HK-2 (cell line): ENCODE results near the gene SHROOM3.
A peak's percentile ranks its signal among the peaks of the same experiment; 100 is the strongest.

Experiments
- DNase-seq: peaks from one replicate; pipeline ENCODE4 v3.0.0-alpha.2; 2018; ENCODE audit not compliant: unreplicated experiment

SHROOM3 gene

DNA sequence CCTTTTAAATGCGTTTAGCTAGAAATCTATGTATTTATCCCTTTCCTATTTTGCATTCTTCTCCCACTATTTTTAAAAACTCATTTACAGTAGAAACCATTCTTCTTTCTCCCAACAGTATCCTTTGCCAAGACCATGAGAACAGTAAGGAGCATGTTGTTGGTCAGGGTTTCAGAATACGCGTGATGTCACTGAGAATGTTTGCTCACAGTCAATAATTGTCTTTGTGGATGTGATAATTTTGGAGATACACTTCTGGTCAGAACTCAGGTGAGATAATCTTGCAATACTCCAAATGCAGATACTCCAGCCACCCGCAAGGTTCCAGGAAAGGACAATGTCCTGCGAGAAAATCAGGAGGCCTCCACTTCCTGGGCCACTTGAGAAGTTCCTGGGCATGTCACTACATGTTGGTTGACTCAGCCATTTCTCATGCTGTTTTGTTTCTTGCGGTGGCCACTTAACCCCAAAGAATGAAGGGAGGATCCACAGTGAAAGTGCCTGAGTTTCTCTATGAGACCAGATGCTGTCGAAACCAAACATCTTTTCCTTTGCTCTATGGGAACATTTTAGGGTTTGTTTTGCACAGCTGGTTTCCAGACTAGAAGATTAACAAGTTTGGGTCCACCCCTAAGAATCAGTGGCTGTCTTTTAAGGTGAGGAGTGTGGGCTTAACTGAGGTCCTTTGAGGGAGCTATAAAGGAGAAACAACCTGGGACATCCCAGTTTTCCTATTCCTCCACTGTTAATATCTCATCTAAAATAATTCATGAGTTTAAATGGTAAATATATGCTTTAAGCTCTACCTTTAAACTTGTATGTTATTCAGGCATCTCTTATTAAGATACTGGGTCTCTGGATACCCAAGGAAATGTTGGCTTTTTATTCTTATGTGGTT lies 346.9 kb downstream of the SHROOM3 start:
- peak; percentile 83 for DNase-seq

DNA sequence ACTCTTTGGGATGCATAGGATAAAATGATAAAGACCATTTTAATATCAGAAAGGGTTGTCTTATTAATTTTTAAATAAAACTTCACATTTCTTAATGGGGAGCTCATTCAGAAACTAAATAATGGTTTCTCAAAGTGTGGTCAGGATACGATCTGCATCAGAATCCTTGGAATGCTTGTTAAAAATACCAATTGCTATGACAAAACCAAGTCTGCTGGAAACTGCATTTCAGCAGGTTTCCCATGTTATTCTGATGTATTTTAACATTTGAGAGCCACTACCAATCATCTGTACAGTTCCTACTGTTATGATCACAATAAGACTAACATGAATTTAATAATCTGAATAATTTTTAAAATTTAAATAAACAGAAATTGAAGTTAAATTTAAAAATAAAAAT lies 347.8 kb downstream of the SHROOM3 start:
- no peak for DNase-seq

DNA sequence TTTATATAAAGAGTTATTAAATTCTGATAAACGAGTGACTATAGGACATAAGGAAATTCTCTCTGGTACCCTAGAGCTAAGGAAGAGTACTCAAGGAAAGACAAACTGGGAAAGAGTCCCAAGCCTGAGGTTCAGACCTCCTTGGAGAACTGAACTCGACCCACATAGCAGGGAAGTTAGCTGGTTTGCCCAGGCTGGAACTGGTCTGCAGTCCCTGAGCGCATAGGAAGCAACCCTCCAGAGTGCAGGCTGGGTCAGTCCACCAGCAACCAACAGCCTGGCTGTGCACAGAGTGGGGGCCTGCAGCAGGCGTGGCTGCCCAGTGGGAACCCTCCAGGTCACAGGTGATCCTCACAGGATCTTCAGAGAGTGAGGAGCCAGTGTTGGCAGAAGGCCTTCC lies 348.8 kb downstream of the SHROOM3 start:
- peak; percentile 27 for DNase-seq

DNA sequence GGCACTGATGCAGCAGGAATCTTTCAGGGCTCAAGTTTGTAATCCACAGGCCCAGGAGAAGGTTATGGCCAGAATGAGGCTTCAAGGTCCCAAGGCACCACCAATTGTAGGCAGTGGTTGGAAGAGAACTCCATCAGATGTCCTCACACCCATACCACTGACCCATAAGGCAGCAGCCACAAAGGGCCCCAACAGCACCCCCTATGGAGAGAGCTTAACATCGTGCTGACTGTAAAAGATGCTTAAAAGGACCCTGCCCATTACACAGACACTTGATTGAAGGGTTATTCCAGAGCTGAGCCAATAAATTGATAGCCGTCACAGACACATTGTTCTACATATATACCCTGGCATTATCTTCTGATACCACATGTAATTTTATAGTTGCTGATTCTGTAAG lies 349.2 kb downstream of the SHROOM3 start:
- no peak for DNase-seq

DNA sequence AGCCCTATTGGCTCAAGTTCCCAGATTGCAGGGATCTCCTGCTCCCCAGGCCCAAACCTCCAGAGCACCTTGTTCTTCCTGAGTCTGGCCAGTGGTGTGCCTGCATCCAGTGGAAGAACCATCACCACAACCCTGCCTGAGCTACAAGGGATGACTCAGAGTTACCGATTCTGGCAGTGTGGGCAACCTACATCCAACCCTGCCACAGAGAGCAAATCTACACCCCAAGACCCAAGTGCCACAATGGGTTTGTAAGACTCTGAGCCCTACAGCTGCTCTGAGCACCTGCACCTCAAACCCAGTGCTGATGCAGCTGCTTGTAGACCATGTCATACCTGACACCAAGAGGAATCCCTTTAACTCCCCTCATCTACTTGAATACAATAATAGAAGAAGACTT lies 352.9 kb downstream of the SHROOM3 start:
- DNase-seq, result no peak

DNA sequence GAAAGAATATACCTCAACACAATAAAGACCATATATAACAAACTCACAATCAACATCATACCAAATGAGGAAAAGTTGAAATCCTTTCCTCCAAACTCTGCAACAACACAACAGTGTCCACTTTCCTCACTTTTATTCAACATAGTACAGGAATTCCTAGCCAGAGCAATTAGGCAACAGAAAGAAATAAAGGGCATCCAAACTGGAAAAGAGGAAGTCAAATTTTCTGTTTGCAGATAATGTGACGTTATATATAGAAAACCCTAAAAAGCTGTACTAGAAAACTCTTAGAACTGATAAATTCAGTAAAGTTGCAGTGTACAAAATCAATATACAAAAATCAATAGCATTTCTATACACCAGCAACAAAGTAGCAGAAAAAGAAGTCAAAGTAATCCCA lies 355.3 kb downstream of the SHROOM3 start:
- DNase-seq, result no peak

DNA sequence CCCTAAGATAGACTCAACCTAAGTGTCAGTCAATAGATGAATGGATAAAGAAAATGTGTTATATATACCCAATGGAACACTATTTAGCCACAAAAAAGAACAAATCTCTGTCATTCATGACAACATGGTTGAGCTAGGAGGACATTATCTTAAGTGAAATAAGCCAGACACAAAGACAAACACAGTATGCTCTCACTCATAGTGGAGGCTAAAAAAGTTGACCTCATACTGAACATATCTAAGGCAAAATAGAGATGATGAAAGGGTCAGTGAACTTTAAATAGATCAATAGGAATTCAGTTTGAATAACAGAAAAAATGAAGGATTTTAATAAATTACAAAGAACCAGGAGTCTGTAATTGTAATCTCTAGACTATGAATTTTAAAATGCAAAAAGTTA lies 356.4 kb downstream of the SHROOM3 start:
- DNase-seq, result no peak

DNA sequence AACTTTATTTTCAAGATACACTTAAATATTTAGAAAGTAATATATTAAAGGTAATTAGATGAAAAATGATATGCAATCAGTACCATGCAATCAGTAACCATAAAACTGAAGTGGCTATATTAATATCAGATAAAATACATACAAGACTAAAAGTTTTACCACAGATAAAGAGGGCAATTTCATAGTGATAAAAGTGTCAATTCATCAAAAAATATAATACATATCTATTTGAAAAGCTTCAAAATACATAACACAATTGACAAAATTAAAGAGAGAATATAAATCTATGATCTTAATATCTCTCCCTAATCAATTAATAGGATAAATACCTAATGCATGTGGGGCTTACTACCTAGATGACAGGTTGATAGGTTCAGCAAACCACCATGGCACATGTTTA lies 357.4 kb downstream of the SHROOM3 start:
- no peak for DNase-seq

DNA sequence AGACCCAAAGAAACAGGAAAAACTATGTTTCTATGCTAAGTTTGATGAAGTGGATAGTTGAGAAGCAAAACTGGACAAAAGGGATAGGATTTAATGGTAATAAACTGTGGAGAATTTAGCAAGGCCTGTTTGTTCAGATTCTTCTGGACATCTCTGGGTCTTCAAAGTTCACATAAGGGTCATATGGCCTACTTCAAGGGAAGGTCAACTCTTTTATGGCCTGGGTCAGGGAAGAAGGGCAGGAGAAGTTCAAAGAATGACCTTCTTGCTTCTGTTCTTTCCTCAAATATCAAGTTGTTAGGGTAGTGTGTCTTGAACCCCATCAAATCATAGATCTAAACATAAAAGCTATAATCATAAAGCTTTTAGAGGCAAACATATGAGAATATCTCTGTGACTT lies 360.2 kb downstream of the SHROOM3 start:
- DNase-seq, result no peak

DNA sequence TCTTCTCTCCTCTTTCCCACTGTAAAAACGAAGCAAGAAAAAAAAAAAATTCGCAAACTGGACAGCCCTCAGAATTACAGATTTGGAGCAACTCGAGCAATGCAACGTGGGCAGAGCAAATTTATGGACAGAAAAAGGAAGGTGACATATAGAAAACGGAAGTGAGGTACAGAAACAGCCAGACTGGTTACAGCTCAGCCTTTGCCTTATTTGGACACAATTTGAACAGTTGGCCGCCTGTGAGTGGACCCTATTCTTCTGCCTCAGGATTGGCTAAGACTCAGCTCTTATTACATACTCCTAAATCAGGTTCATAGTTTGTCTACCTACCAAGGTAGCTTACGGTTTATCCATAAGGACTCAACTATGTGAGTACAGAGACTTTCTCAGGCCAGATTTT lies 364.1 kb downstream of the SHROOM3 start:
- DNase-seq, result no peak

DNA sequence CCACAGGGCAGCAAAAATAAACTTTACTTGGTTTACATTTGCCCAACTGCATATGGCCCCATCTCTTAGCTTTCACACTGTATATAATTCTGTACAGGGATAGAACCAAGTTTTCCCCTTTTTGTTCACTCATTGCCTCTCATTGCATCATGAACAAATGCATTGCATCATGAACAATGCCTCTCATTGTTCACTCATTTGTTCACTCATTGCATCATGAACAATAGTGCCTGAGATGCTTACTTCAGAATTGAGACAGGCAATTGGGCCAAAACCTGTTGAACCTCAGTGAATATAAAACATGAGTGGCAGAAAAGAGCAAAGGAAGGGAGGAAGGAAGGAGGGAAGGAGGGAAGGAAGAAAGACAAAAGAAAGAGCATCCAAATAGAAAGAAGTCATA lies 364.7 kb downstream of the SHROOM3 start:
- no peak for DNase-seq

DNA sequence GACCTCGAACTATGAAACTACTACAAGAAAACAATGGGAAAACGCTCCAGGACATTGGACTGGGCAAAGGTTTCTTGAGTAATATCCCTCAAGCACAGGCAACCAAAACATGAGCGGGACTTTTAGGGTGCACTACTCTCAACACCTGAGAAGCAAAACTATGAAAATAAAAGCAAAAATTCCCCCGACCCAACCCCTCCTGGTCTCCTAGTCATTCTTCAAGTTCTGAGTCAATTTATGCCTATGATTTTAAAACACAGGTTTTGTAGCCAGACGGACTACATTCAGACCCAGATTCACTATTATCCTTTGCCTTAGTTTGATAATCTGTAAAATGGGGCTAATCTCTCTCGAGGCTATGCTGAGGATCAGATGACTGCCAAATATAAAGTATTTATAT lies 365.9 kb downstream of the SHROOM3 start:
- no peak for DNase-seq

DNA sequence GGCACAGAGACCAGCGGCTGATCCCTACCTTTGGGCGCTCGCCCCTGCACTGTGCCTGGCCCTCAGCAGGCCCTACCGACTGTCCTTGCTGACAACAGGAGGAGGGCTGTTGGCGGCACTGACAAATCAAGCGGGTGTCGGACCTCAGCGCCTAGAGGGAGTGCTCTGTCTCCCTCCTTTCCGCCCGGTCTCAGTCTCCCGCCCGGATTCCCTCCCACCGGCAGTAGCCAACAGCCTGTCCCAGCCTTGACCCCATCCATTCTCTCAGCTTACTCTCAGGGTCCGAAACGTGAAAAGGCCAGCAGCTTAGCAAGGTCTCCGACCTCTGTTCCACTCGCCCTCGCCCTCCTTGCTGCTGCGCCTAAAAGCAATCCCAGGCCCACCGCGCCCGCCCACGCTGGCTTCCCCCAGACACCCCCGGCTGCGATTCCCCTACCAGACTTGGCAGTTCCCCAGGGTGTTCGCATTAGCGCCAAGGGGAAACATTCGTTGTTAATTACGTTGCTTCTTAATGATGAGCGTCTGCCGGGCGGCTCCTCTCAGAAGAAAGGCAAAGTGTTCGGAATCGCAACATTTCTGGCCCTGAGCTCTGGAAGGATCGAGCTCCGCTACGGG lies 366.7 kb downstream of the SHROOM3 start:
- DNase-seq, result no peak

DNA sequence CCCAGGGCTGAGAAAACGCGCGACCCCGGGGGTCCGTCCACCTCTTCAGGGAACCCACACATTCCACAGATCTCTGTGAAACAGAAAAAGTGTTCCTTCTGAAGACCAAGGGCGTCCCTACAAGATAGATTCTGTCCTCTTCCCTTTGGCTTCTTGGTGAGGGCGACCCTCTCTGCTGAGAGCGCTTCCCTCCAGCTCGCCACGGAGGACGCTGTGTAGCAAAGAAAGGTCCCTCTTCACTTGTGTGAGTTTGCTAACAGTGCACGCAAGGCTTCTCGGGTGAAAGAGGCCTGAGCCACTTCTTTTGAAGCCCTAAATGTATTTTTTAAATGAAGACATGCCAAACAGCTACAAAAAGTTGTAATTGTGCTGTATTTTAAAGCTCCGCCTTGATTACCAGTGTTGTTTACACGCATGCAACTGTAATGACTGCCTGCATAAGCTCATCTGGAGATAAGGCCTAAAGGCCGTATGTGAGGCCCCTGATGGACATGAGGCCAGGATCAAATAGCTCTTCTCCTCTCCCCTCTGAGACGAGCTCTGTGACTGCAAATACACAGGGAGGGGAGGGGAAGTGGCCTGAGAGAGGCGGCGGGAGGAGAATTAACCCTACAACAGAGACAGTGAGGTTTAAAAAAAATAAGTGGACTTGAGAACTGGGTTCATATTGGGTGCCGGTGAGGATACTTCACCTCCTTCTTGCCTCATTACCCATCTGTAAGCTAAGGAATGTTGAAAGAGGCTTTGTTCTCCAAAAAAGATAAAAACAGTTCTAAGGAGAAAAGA lies 367.4 kb downstream of the SHROOM3 start:
- DNase-seq, result no peak

DNA sequence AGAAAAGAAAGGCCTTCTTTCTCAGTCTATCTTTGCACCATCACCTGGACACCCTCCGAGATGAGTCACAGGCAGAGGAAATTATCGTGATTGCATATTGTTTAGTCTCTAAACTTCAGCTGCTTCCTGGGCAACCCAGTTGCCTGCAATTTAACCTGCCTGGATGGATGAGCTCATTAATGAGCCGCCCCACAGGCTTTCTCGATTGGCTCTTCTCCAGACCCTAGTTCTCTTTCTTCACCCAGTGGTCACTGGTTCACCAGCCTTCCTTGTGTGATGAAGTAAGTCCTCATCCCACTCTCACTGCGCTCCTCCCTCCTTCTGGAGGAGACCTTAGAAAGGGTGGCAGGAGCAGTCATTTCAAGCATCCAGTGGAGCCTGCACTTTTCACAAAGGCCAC lies 368.5 kb downstream of the SHROOM3 start:
- peak; percentile 71 for DNase-seq

DNA sequence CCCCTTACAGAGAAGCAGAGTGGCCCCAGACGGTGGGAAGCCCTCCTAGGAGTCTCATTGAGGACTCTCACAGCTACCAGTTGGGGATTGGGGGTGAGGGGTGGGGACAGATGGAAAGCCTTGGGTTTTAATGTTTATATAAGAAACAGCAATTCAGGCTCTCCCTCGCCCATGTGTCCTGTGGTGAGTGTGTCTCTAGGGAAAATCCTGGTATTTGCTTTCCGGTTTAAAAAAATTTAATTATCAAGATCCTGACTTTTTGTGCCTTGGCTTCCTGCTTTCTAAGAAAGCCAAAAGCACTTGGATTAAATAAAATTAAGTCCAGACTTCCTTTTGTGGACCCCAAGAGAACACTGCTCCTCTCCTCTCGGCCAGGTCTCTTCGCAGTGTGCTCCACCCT lies 369.1 kb downstream of the SHROOM3 start:
- no peak for DNase-seq

DNA sequence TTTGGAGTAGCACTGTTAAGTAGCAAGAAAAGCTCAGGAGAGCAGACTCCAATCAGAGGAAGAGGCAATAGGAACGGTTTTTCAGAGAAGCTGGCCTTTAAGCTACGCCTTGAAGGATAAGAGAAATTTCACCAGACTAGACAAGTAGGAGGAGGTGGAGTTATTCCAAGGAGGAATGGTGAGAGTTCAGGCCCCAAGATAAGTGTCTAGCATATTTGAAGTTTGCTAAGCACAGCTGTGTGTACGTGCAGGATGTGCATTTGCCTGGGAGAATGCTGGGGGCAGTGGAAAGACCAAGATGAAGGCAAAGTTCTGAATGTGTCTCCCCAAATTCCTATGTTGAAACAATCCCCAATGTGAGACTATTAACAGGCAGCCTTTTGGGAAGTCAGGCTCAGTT lies 371.3 kb downstream of the SHROOM3 start:
- DNase-seq, result no peak

DNA sequence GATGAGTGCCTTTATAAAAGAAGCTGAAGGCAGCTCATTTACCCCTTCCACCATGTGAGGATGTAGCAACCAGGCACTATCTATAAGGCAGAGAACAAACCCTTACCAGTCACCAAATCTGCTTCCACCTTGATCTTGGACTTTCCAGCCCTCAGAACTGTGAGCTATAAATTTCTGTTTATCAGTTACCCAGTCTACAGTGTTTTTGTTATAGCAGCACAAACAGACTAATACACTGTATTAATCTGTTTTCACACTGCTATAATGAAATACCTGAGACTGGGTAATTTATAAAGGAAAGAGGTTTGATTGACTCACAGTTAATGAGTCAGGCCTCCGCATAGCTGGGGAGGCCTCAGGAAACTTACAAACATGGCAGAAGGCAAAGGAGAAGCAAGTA lies 371.7 kb downstream of the SHROOM3 start:
- DNase-seq, result no peak

DNA sequence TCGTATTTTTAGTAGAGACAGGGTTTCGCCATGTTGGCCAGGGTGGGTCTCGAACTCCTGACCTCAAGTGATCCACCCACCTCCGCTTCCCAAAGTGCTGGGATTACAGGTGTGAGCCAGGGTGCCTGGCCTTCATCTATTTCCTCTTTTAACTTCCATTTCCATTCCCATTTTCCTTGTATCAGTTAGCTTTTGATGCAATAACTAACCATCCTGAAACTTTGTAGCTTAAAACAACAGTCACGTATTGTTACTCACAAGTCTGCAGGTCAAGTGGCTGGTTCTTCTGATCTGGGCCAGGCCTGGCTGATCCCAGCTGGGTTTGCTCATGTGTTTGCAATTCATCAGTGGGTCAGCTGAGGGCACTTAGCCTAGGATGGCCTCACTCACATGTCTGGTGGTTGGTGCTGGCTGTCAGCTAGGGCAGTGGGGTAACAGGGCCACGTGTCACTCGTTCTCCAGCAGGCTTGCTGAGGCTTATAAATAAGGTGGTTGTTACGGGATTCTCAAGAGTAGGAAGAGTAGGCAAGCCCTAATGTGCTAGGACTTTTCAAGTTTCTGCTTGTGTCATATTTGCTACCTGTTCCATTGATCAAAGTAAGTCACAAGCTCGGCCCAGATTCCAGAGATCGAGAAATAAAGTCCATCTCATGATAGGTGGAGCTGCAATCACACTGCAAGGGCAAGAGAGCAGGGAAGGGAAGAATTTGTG lies 374.7 kb downstream of the SHROOM3 start:
- peak; percentile 85 for DNase-seq

DNA sequence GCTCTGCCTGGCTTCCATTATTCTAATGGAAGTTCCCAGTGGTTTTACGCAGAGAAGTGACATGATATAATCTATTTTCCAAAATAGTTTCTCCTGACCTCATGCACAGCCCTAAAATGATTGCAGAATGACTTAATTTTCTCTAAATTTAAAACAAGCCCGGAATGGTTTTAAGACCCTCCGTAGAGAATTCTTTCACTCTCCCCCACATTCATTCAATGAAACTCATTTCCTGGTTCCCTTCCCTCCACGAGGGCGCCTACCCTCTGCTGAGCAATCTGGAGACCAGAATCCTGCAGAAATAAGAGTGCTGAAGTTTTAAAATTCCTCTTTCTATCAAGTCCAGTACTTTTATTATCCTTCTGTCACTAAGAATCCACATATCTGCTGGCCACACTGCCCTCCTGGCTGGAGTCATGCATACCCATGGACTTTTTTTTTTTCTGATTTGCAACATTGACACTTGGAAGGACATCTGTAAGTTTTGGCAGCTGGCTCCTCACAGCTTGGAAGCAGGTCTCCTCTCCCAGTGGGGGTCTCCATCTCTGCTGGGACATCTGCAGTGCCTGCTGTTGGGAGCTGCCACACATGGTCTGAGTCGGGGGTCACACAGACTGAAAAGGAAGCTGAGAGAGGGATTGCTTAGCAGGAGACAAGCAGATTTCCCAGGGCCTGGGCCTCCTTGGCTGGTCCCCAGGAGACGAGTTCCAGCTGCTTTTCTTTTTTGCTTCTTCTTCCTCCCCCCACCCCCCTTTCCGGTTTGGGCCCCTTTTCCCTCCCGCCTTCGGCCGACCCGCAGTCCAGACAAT lies 376.8 kb downstream of the SHROOM3 start:
- no peak for DNase-seq

DNA sequence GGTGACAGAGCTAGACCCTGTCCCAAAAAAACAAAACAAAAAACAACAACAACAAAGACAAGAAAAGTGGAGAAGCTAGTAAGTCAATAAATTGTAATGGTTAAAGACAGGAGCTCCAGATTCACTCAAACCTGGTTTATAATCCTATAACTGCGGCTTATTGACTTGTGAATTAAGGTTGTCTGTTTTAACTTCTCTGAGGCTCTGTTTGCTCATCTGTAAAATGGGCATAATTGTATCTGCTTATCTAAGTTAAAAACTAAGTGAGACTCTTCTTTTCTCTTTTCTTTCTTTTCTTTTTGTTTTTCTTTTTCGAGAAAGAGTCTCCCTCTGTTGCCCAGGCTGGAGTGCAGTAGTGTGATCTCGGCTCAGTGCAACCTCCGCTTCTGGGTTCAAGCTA lies 378.0 kb downstream of the SHROOM3 start:
- DNase-seq, result no peak
